Measurements from ENCODE around the gene SPATA25. TPM values are rescaled to one million over a fixed set of nuclear protein-coding genes. Genes with fewer than 3 reads are reported as not detected.

The SPATA25 gene
- polyA plus RNA-seq, 1 donor from 2014 or later: 5.1 TPM

GRCh38 chr20:45859916-45860315 lies 27.5 kb downstream of the SPATA25 start:
- no peaks in the 10 kb centered on the region for H3K9me3 ChIP-seq (ENCODE audit: low read length)
- H3K4me3 ChIP-seq (ENCODE audit: low read length): no peak overlapping the region
- H3K27ac ChIP-seq (ENCODE audit: low read length): no peak overlapping the region
- no peak overlapping the region for H3K4me2 ChIP-seq (ENCODE audit: low read length)
- H3K9me2 ChIP-seq (ENCODE audit: insufficient read depth, low read length): no peaks in the 10 kb centered on the region
- no peaks in the 10 kb centered on the region for H3K27me3 ChIP-seq (ENCODE audit: insufficient read depth, low read depth, low read length)
- TF ChIP-seq MXI1 (conservative IDR thresholded peaks at IDR 0.05; ENCODE audit: poor library complexity, severe bottlenecking): no peak
- TF ChIP-seq SMC3 (conservative IDR thresholded peaks at IDR 0.05; ENCODE audit: poor library complexity): no peak
- TF ChIP-seq CTCF (IDR thresholded peaks at IDR 0.05; ENCODE audit: poor library complexity, severe bottlenecking): no peak
- TF ChIP-seq POLR2AphosphoS5 (IDR thresholded peaks at IDR 0.05): no peak
- no peak for TF ChIP-seq RAD21 (conservative IDR thresholded peaks at IDR 0.05)
- TF ChIP-seq TAF1 (IDR thresholded peaks at IDR 0.05; ENCODE audit: low read depth): no peak
- no peak for TF ChIP-seq EZH2 (IDR thresholded peaks at IDR 0.05; ENCODE audit: borderline replicate concordance, insufficient read depth, low read length, poor library complexity, severe bottlenecking)
- no peak for TF ChIP-seq EP300 (conservative IDR thresholded peaks at IDR 0.05; ENCODE audit: poor library complexity, severe bottlenecking)
- TF ChIP-seq REST (IDR thresholded peaks at IDR 0.05; ENCODE audit: borderline replicate concordance): no peak
- no peaks in the 10 kb centered on the region for H4K20me1 ChIP-seq (ENCODE audit: insufficient read depth)
- no peaks in the 10 kb centered on the region for H3K36me3 ChIP-seq (ENCODE audit: insufficient read depth, low read length)
- no peak overlapping the region for H2AFZ ChIP-seq (ENCODE audit: low read depth, low read length)
- H3F3A ChIP-seq (ENCODE audit: insufficient read depth, low read length, poor library complexity, severe bottlenecking): no peaks in the 10 kb centered on the region
- no peak overlapping the region for H3K9ac ChIP-seq (ENCODE audit: low read length)
- H3K79me2 ChIP-seq (replicated peaks; ENCODE audit: insufficient read depth, low read length): peaks cover 28% of the 10 kb centered on the region

GRCh38 chr20:45857882-45858216 lies 29.6 kb downstream of the SPATA25 start:
- no peaks in the 10 kb centered on the region for H3K9me3 ChIP-seq (ENCODE audit: low read length)
- H3K9me2 ChIP-seq (ENCODE audit: insufficient read depth, low read length): no peaks in the 10 kb centered on the region
- H3K4me3 ChIP-seq (ENCODE audit: low read length): peak overlapping the region; percentile 78
- no peaks in the 10 kb centered on the region for H3F3A ChIP-seq (ENCODE audit: insufficient read depth, low read length, poor library complexity, severe bottlenecking)
- H3K27me3 ChIP-seq (ENCODE audit: insufficient read depth, low read depth, low read length): no peaks in the 10 kb centered on the region
- peak overlapping the region; percentile 96 for H3K4me2 ChIP-seq (ENCODE audit: low read length)
- TF ChIP-seq REST (IDR thresholded peaks at IDR 0.05; ENCODE audit: borderline replicate concordance) (no peak), EP300 (conservative IDR thresholded peaks at IDR 0.05; ENCODE audit: poor library complexity, severe bottlenecking) (no peak), MXI1 (conservative IDR thresholded peaks at IDR 0.05; ENCODE audit: poor library complexity, severe bottlenecking) (no peak), RAD21 (conservative IDR thresholded peaks at IDR 0.05) (no peak), CTCF (IDR thresholded peaks at IDR 0.05; ENCODE audit: poor library complexity, severe bottlenecking) (no peak), EZH2 (IDR thresholded peaks at IDR 0.05; ENCODE audit: borderline replicate concordance, insufficient read depth, low read length, poor library complexity, severe bottlenecking) (no peak), TAF1 (IDR thresholded peaks at IDR 0.05; ENCODE audit: low read depth) (no peak), SMC3 (conservative IDR thresholded peaks at IDR 0.05; ENCODE audit: poor library complexity) (no peak), POLR2AphosphoS5 (IDR thresholded peaks at IDR 0.05) (no peak)
- peak overlapping the region; percentile 85 for H2AFZ ChIP-seq (ENCODE audit: low read depth, low read length)
- H4K20me1 ChIP-seq (ENCODE audit: insufficient read depth): no peaks in the 10 kb centered on the region
- peak overlapping the region; percentile 88 for H3K27ac ChIP-seq (ENCODE audit: low read length)
- H3K36me3 ChIP-seq (ENCODE audit: insufficient read depth, low read length): no peaks in the 10 kb centered on the region
- H3K9ac ChIP-seq (ENCODE audit: low read length): peak overlapping the region; percentile 88
- peaks cover 28% of the 10 kb centered on the region for H3K79me2 ChIP-seq (replicated peaks; ENCODE audit: insufficient read depth, low read length)

Measured in neural cell (in vitro differentiated cells).